CD14-positive monocyte (primary cell): ENCODE measurements around the gene ESF1. TPM values are rescaled to one million over a fixed set of nuclear protein-coding genes. Genes with fewer than 3 reads are reported as not detected.
"Not testable (repeated sequence)": the region's sequence is repeated elsewhere in the genome, so short reads cannot be mapped to it uniquely, and the experiment has no call there.

Experiments used
- DNase-seq, 3 donors: peaks; one replicate each; pipeline ENCODE4 v3.0.0-alpha.2; 2011 to 2022
- H2AFZ ChIP-seq: 2 replicates; pipeline ENCODE4 v1.6.0; 2012; ENCODE audit warnings: mild to moderate bottlenecking, low read depth, low read length, inconsistent platforms; ENCODE audit not compliant: insufficient read depth, poor library complexity, severe bottlenecking
- H3K27ac ChIP-seq, 2 donors: 1 replicate in 1 of 2; 2 replicates in 1 of 2; pipeline ENCODE4 v1.5.1; 2012 to 2013; ENCODE audit warnings: low read length in 2 of 2, control low read depth in 1 of 2, inconsistent platforms in 1 of 2, low read depth in 1 of 2, mild to moderate bottlenecking in 1 of 2
- H3K27me3 ChIP-seq, 2 donors: one replicate each; pipeline versions ENCODE4 v1.6.0 to v1.6.1; 2011 to 2013; ENCODE audit warnings: low read length in 2 of 2; ENCODE audit not compliant: control insufficient read depth in 2 of 2, insufficient read depth in 2 of 2
- H3K36me3 ChIP-seq, 2 donors: replicated peaks in 1 of 2; 1 replicate in 1 of 2; 2 replicates in 1 of 2; pipeline versions ENCODE4 v1.5.1 to v1.6.1; 2012 to 2013; ENCODE audit warnings: low read length in 2 of 2, control low read depth in 1 of 2, inconsistent platforms in 1 of 2, mild to moderate bottlenecking in 1 of 2; ENCODE audit not compliant: insufficient read depth in 2 of 2, control insufficient read depth in 1 of 2
- H3K4me1 ChIP-seq, 2 donors: 1 replicate in 1 of 2; 2 replicates in 1 of 2; pipeline versions ENCODE4 v1.5.1 to v1.6.1; 2012 to 2013; ENCODE audit warnings: low read length in 2 of 2, control low read depth in 1 of 2, inconsistent platforms in 1 of 2, mild to moderate bottlenecking in 1 of 2, moderate library complexity in 1 of 2; ENCODE audit not compliant: insufficient read depth in 2 of 2, control insufficient read depth in 1 of 2
- H3K4me2 ChIP-seq: replicated peaks from 2 replicates; pipeline ENCODE3; 2012; ENCODE audit warnings: low read length, moderate library complexity, mild to moderate bottlenecking; ENCODE audit not compliant: poor library complexity, severe bottlenecking; ENCODE audit errors: extremely low read depth
- H3K4me3 ChIP-seq, 3 experiments: fragments of 200-600 bp in 1 of 3; sonication (generic) in 1 of 3; replicated peaks in 1 of 3; 1 replicate in 2 of 3; 2 replicates in 1 of 3; pipeline ENCODE4 v1.5.1; 2011 to 2013; ENCODE audit warnings: low read length in 3 of 3, mild to moderate bottlenecking in 3 of 3, control low read depth in 2 of 3, low read depth in 2 of 3, inconsistent platforms in 1 of 3, moderate library complexity in 1 of 3
- H3K79me2 ChIP-seq: 2 replicates; pipeline ENCODE4 v1.6.0; 2012; ENCODE audit warnings: mild to moderate bottlenecking, control low read depth, inconsistent platforms, low read length, moderate library complexity; ENCODE audit not compliant: insufficient read depth
- H3K9ac ChIP-seq: 2 replicates; pipeline ENCODE4 v1.6.0; 2017; ENCODE audit warnings: low read length, mild to moderate bottlenecking; ENCODE audit not compliant: insufficient read depth, poor library complexity, severe bottlenecking
- H3K9me3 ChIP-seq, 2 donors: replicated peaks in 1 of 2; 1 replicate in 1 of 2; 2 replicates in 1 of 2; pipeline versions ENCODE4 v1.5.1 to v1.6.1; 2012 to 2013; ENCODE audit warnings: low read length in 2 of 2, control low read depth in 1 of 2; ENCODE audit not compliant: control insufficient read depth in 1 of 2, insufficient read depth in 1 of 2
- H4K20me1 ChIP-seq: 2 replicates; pipeline ENCODE4 v1.6.0; 2012; ENCODE audit warnings: mild to moderate bottlenecking, low read length, control low read depth, moderate library complexity; ENCODE audit not compliant: insufficient read depth
- H3K27ac Mint-ChIP-seq, 7 donors: one replicate each; pipeline ENCODE4 v1.8.0; 2020; ENCODE audit warnings: mild to moderate bottlenecking in 7 of 7, mixed read lengths in 7 of 7, moderate library complexity in 6 of 7, inconsistent platforms in 2 of 7
- H3K27me3 Mint-ChIP-seq, 3 donors: one replicate each; pipeline ENCODE4 v1.8.0; 2021 to 2022; ENCODE audit warnings: low read depth in 3 of 3, mild to moderate bottlenecking in 3 of 3, mixed read lengths in 3 of 3, moderate library complexity in 3 of 3, inconsistent platforms in 1 of 3
- H3K36me3 Mint-ChIP-seq, 2 donors: one replicate each; pipeline ENCODE4 v1.8.0; 2020; ENCODE audit warnings: mixed read lengths in 2 of 2, inconsistent platforms in 1 of 2, mild to moderate bottlenecking in 1 of 2
- H3K4me1 Mint-ChIP-seq: one replicate; pipeline ENCODE4 v1.8.0; 2020; ENCODE audit warnings: mild to moderate bottlenecking, mixed read lengths
- H3K4me3 Mint-ChIP-seq, 2 donors: one replicate each; pipeline ENCODE4 v1.8.0; 2020; ENCODE audit warnings: mild to moderate bottlenecking in 2 of 2, mixed read lengths in 2 of 2, moderate library complexity in 1 of 2
- H3K9me3 Mint-ChIP-seq, 7 donors: one replicate each; pipeline ENCODE4 v1.8.0; 2020 to 2022; ENCODE audit warnings: mixed read lengths in 7 of 7, mild to moderate bottlenecking in 6 of 7, moderate library complexity in 6 of 7, inconsistent platforms in 2 of 7
- CTCF ChIP-seq: fragments of 200-600 bp; IDR thresholded peaks from one replicate; pipeline ENCODE4 v1.8.0; 2022; ENCODE audit warnings: antibody characterized with exemption, mild to moderate bottlenecking
- WGBS: methylation state at CpG from one replicate; pipeline ENCODE4 v1.1.5; 2013; ENCODE audit warnings: missing lambda C conversion rate; ENCODE audit not compliant: insufficient coverage; 5-methylcytosine and 5-hydroxymethylcytosine counted together
- intact Hi-C, 2 donors: fragments of 100-400 bp; cut with micrococcal nuclease; formaldehyde crosslinking; loops; one replicate each; pipeline versions ENCODE4 v1.15.0 to v1.15.1; 2023
- polyA plus RNA-seq, 3 donors: library from polyadenylated mRNA; depleted of rRNA in 1 of 3; unstranded in 2 of 3; stranded (reverse) in 1 of 3; fragments of 300-500 nt in 2 of 3; fragments of >200 nt in 1 of 3; fragmentation: Illumina TruSeq in 2 of 3; gene quantifications; 1 replicate in 2 of 3; 2 replicates in 1 of 3; pipeline ENCODE4 v1.2.3, GENCODE V29; 2012 to 2021

The ESF1 gene
- polyA plus RNA-seq, 3 donors: 0.73 to 2.3 (median 1.7) TPM

- Mint-ChIP-seq H3K36me3 (peaks cover 44 to 56% of the 10 kb centered on the region in 2 donors), H3K4me1 (no peaks in the 10 kb centered on the region), H3K27me3 (no peaks in the 10 kb centered on the region), H3K4me3 (no peak overlapping the region), H3K9me3 (peaks cover 0 to 17% (median 5%) of the 10 kb centered on the region in 7 donors), H3K27ac (no peak overlapping the region)
- Histone ChIP-seq H4K20me1 (no peaks in the 10 kb centered on the region), H3K4me3 (no peak overlapping the region), H3K9me3 (no peaks in the 10 kb centered on the region), H3K4me1 (no peaks in the 10 kb centered on the region), H3K27ac (no peak overlapping the region), H3K27me3 (no peaks in the 10 kb centered on the region), H2AFZ (no peak overlapping the region), H3K4me2 (no peak overlapping the region), H3K36me3 (peaks cover 16 to 54% of the 10 kb centered on the region in 2 donors), H3K9ac (no peak overlapping the region), H3K79me2 (no peaks in the 10 kb centered on the region)
- intact Hi-C loops: no loop called here
- no CpG with 5 or more reads among the region's 3 CpGs for WGBS
- no peak for DNase-seq
- TF ChIP-seq CTCF: no peak
Measured at GRCh38 chr20:13739731-13740649, 44.7 kb downstream of the ESF1 start.

GRCh38 chr20:13738187-13738586 lies 46.5 kb downstream of the ESF1 start:
- peaks cover 22 to 44% of the 10 kb centered on the region in 2 donors for H3K36me3 ChIP-seq
- H3K27ac ChIP-seq, H3K4me2 ChIP-seq, intact Hi-C loops, DNase-seq, H3K4me1 ChIP-seq, H3K9me3 ChIP-seq, H3K4me3 ChIP-seq, H3K4me3 Mint-ChIP-seq, H3K27me3 ChIP-seq, H4K20me1 ChIP-seq, H3K4me1 Mint-ChIP-seq, H3K79me2 ChIP-seq, H3K9ac ChIP-seq, H3K27ac Mint-ChIP-seq, H2AFZ ChIP-seq, H3K27me3 Mint-ChIP-seq: not testable (repeated sequence)
- 100% methylated on average over 1 of the region's 1 CpG for WGBS
- Mint-ChIP-seq H3K9me3 (peaks cover 0 to 17% (median 5%) of the 10 kb centered on the region in 7 donors), H3K36me3 (peaks cover 44 to 47% of the 10 kb centered on the region in 2 donors)
